ENCODE measurements around the gene NFIX.

NFIX gene

GRCh38 chr19:13029301-13029880, 34.1 kb downstream of the NFIX start:
- H3K4me3 ChIP-seq (ENCODE audit: low read length) = no peak overlapping the region
- no peak for DNase-seq (ENCODE audit: low read depth)
- TF ChIP-seq, protein P1, sequence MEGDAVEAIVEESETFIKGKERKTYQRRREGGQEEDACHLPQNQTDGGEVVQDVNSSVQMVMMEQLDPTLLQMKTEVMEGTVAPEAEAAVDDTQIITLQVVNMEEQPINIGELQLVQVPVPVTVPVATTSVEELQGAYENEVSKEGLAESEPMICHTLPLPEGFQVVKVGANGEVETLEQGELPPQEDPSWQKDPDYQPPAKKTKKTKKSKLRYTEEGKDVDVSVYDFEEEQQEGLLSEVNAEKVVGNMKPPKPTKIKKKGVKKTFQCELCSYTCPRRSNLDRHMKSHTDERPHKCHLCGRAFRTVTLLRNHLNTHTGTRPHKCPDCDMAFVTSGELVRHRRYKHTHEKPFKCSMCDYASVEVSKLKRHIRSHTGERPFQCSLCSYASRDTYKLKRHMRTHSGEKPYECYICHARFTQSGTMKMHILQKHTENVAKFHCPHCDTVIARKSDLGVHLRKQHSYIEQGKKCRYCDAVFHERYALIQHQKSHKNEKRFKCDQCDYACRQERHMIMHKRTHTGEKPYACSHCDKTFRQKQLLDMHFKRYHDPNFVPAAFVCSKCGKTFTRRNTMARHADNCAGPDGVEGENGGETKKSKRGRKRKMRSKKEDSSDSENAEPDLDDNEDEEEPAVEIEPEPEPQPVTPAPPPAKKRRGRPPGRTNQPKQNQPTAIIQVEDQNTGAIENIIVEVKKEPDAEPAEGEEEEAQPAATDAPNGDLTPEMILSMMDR (IDR thresholded peaks at IDR 0.05; ENCODE audit: insufficient read depth, low read depth, low read length, missing control alignments) = no peak

DNA sequence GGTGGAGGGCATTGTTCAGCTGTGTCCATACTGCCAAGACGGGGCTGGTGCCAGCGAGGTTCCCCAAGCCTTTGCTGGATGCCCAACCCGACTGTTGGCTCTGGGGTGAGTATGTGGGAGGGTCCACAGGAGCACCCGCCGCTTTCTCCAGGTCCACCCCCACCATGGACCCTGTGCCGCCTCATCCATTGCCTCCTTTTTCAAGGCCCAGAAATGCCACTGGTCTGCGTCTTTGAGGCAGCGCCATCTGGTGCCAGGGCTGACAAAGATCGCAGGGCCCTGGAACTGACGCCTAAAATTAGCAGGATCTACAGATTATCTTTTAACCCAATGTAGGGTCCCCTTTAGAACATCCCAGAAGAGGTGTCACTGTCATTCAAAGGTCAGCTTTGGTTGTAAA, 34.6 kb downstream of the NFIX start:
- H3K4me3 ChIP-seq (ENCODE audit: low read length) = no peak overlapping the region
- peak; percentile 56 for DNase-seq (ENCODE audit: low read depth)
- TF ChIP-seq, protein P1 (IDR thresholded peaks at IDR 0.05; ENCODE audit: insufficient read depth, low read depth, low read length, missing control alignments) = peak; percentile 76

GRCh38 chr19:13031917-13032623, 36.8 kb downstream of the NFIX start:
- TF ChIP-seq, protein P1 (IDR thresholded peaks at IDR 0.05; ENCODE audit: insufficient read depth, low read depth, low read length, missing control alignments) = no peak
- H3K4me3 ChIP-seq (ENCODE audit: low read length) = no peak overlapping the region
- DNase-seq (ENCODE audit: low read depth) = peak; percentile 58

DNA sequence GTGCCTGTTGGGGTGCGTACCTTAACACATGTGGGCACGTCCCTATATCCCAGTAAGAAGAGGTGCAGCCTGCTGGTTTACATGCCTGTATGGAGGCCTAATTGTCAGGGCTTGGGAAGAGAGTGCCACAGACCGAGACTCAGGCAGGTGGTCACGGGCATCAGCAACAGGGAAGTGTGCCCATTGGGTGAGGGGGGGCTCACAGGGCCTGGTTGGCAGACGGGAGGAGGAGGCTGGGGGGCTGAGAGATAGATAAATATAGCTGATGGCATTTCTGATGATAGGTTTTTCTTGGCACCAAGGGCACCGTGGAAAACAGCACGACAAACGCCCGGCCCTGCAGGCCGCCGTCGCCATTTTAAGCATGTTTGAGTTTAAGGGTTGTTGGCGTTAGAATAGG, 37.6 kb downstream of the NFIX start:
- TF ChIP-seq, protein P1 (IDR thresholded peaks at IDR 0.05; ENCODE audit: insufficient read depth, low read depth, low read length, missing control alignments) = no peak
- DNase-seq (ENCODE audit: low read depth) = no peak
- H3K4me3 ChIP-seq (ENCODE audit: low read length) = no peak overlapping the region

DNA sequence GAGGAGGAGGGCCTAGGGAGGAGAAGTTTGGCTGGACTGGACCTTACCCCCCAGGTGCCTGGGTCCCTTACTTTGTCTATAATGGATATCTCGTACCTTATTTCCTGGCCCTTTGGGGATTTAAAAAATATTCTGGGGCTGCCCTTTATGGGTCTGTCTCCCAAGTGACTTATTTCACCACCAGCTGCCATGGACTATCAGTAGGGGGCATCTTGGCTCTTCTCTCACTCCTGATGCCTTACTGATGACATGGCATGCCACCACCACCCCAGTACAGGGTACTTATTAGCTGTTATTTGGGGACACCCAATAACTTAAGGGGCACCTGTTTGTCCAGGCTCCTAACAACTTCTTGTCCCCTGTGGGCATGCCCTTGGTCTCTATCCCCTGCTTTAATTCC, 38.0 kb downstream of the NFIX start:
- TF ChIP-seq, protein P1 (IDR thresholded peaks at IDR 0.05; ENCODE audit: insufficient read depth, low read depth, low read length, missing control alignments) = no peak
- H3K4me3 ChIP-seq (ENCODE audit: low read length) = no peak overlapping the region
- DNase-seq (ENCODE audit: low read depth) = no peak

- no peak overlapping the region for H3K4me3 ChIP-seq (ENCODE audit: low read length)
- TF ChIP-seq, protein P1 (IDR thresholded peaks at IDR 0.05; ENCODE audit: insufficient read depth, low read depth, low read length, missing control alignments) = peak; percentile 75
- DNase-seq (ENCODE audit: low read depth) = peak; percentile 63
Observed at GRCh38 chr19:13033819-13034611, 38.7 kb downstream of the NFIX start.
